NB4 (cell line): ENCODE measurements around the gene ADAMTSL5.

ENCODE experiments used
- DNase-seq: peaks from one replicate; pipeline ENCODE4 v3.0.0; 2010; ENCODE audit warnings: low read depth
- H3K4me3 ChIP-seq: one replicate; pipeline ENCODE4 v1.5.1; 2011; ENCODE audit warnings: mild to moderate bottlenecking, low read depth, low read length, moderate library complexity
- CTCF ChIP-seq: IDR thresholded peaks from one replicate; pipeline ENCODE4 v1.5.1; 2012; ENCODE audit warnings: low read depth, low read length
- MYC ChIP-seq: IDR thresholded peaks from 2 replicates; pipeline ENCODE4 v1.6.1; 2011; ENCODE audit warnings: low read depth, low read length
- POLR2A ChIP-seq: IDR thresholded peaks from 2 replicates; pipeline ENCODE4 v1.6.1; 2011; ENCODE audit warnings: mild to moderate bottlenecking; ENCODE audit not compliant: insufficient read length; ENCODE audit errors: extremely low read depth
- TF ChIP-seq, protein P1 (sequence below): IDR thresholded peaks from 2 replicates; pipeline ENCODE4 v1.6.1; 2011; ENCODE audit warnings: low read depth, low read length

The ADAMTSL5 gene

GRCh38 chr19:1459479-1459878, 53.3 kb downstream of the ADAMTSL5 start:
- DNase-seq, result no peak
- no peak overlapping the region for H3K4me3 ChIP-seq
- TF ChIP-seq MYC, result no peak
- TF ChIP-seq, protein P1, sequence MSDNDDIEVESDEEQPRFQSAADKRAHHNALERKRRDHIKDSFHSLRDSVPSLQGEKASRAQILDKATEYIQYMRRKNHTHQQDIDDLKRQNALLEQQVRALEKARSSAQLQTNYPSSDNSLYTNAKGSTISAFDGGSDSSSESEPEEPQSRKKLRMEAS, result no peak
- no peak for TF ChIP-seq CTCF
- TF ChIP-seq POLR2A, result no peak

GRCh38 chr19:1457892-1458291, 54.9 kb downstream of the ADAMTSL5 start:
- TF ChIP-seq POLR2A (no peak), MYC (no peak), CTCF (no peak)
- TF ChIP-seq, protein P1, result no peak
- no peak overlapping the region for H3K4me3 ChIP-seq
- DNase-seq, result no peak

DNA sequence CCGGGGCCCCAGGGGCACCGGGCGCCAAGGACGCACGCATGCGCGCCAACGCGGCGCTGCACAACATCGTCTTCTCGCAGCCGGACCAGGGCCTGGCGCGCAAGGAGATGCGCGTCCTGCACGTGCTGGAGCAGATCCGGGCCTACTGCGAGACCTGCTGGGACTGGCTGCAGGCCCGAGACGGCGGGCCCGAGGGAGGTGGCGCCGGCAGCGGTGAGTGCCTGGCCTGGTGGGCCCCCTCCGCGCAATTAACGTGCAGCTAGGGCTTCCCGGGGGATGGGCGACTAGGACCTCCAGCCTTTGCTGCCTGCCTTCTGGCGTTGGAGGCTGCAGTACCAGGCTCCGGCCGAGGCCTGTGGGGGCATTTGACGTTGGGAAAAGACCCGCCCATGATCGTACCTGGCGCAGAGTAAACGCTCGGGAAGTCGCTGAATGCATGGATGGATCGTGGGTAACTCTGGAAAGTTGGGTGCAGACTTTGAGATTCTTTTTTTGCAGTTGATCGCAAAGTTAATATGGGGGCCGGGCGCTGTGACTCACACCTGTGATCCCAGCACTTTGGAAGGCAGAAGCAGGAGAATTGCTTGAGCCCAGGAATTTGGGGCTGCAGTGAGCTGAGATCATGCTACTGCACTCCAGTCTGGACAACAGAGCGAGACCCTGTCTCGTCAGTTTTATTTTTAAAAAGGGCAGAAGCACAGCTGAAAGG, 55.6 kb downstream of the ADAMTSL5 start:
- TF ChIP-seq POLR2A (no peak), CTCF (no peak), MYC (no peak)
- TF ChIP-seq, protein P1, result no peak
- H3K4me3 ChIP-seq, result no peak overlapping the region
- no peak for DNase-seq

GRCh38 chr19:1456121-1456900, 56.5 kb downstream of the ADAMTSL5 start:
- no peak for DNase-seq
- TF ChIP-seq CTCF (no peak), POLR2A (no peak), MYC (no peak)
- TF ChIP-seq, protein P1, result no peak
- no peak overlapping the region for H3K4me3 ChIP-seq

- no peak for DNase-seq
- TF ChIP-seq, protein P1, result no peak
- TF ChIP-seq CTCF (no peak), MYC (no peak)
- no peak overlapping the region for H3K4me3 ChIP-seq
Observed at GRCh38 chr19:1455336-1456120, 57.3 kb downstream of the ADAMTSL5 start.
